ENCODE data around the gene CCDC148.
"Not testable (repeated sequence)": the region's sequence is repeated elsewhere in the genome, so short reads cannot be mapped to it uniquely, and the experiment has no call there.

CCDC148 gene

GRCh38 chr2:158346032-158346431 is 110.5 kb downstream of the CCDC148 start:
- no peak for DNase-seq

GRCh38 chr2:158339513-158339912 is 117.0 kb downstream of the CCDC148 start:
- no peak for DNase-seq

- DNase-seq: no peak
These were observed 119.5 kb downstream of the CCDC148 start for GRCh38 chr2:158337018-158337417.

- not testable (repeated sequence) for DNase-seq
These were observed 124.8 kb downstream of the CCDC148 start for GRCh38 chr2:158331799-158332198.

- DNase-seq: no peak
These were observed 130.7 kb downstream of the CCDC148 start for GRCh38 chr2:158325782-158326340.

- no peak for DNase-seq
These were observed 131.3 kb downstream of the CCDC148 start for GRCh38 chr2:158325031-158325781.

- no peak for DNase-seq
These were observed 133.2 kb downstream of the CCDC148 start for GRCh38 chr2:158323381-158323780.

- DNase-seq: no peak
These were observed 135.3 kb downstream of the CCDC148 start for GRCh38 chr2:158321264-158321663.

- no peak for DNase-seq
These were observed 137.3 kb downstream of the CCDC148 start for GRCh38 chr2:158319269-158319668.

- DNase-seq: no peak
These were observed 138.9 kb downstream of the CCDC148 start for GRCh38 chr2:158317642-158318041.

GRCh38 chr2:158315803-158316414 is 140.6 kb downstream of the CCDC148 start:
- DNase-seq: no peak

- peak; percentile 21 for DNase-seq
These were observed 141.6 kb downstream of the CCDC148 start for GRCh38 chr2:158315000-158315399.

- no peak for DNase-seq
These were observed 142.8 kb downstream of the CCDC148 start for GRCh38 chr2:158313734-158314133.

- DNase-seq: no peak
These were observed 143.6 kb downstream of the CCDC148 start for GRCh38 chr2:158312981-158313380.

- not testable (repeated sequence) for DNase-seq
These were observed 146.1 kb downstream of the CCDC148 start for GRCh38 chr2:158310407-158310806.

- no peak for DNase-seq
These were observed 151.1 kb downstream of the CCDC148 start for GRCh38 chr2:158305501-158305900.

- DNase-seq: no peak
These were observed 156.2 kb downstream of the CCDC148 start for GRCh38 chr2:158300394-158300793.

- DNase-seq: no peak
These were observed 158.9 kb downstream of the CCDC148 start for GRCh38 chr2:158297606-158298005.

- peak; percentile 81 for DNase-seq
These were observed 159.4 kb downstream of the CCDC148 start for GRCh38 chr2:158297120-158297519.

- no peak for DNase-seq
These were observed 162.8 kb downstream of the CCDC148 start for GRCh38 chr2:158293722-158294121.

GRCh38 chr2:158291544-158292180 is 164.9 kb downstream of the CCDC148 start:
- DNase-seq: no peak

- no peak for DNase-seq
These were observed 166.3 kb downstream of the CCDC148 start for GRCh38 chr2:158290225-158290624.

- DNase-seq: no peak
These were observed 179.7 kb downstream of the CCDC148 start for GRCh38 chr2:158276619-158277471.

All from NCI-H748 treated with DMSO at 0.1 percent for 48 hours (cell line).